Astrocyte (in vitro differentiated cells and primary cell): ENCODE results near the gene TMOD1. TPM values are rescaled to one million over a fixed set of nuclear protein-coding genes. Genes with fewer than 3 reads are reported as not detected.

Experiments
- DNase-seq: peaks from one replicate; pipeline ENCODE4 v3.0.0-alpha.2; 2010; ENCODE audit warnings: low read depth
- FAIRE-seq: peaks from 2 replicates; lab custom pipeline; 2011; peaks lifted over from hg19 to GRCh38; lab: Jason Lieb, UNC
- H2AFZ ChIP-seq: 2 replicates; pipeline ENCODE4 v1.6.0; 2012; ENCODE audit warnings: low read depth, low read length, inconsistent platforms
- H3K27ac ChIP-seq: 2 replicates; pipeline ENCODE4 v1.5.1; 2011; ENCODE audit warnings: low read depth, low read length, inconsistent platforms
- H3K27me3 ChIP-seq: 2 replicates; pipeline ENCODE4 v1.6.0; 2011; ENCODE audit warnings: low read length, inconsistent platforms; ENCODE audit not compliant: insufficient read depth
- H3K36me3 ChIP-seq: 2 replicates; pipeline ENCODE4 v1.5.1; 2011; ENCODE audit warnings: low read length, inconsistent platforms; ENCODE audit not compliant: insufficient read depth
- H3K4me1 ChIP-seq: 2 replicates; pipeline ENCODE4 v1.5.1; 2011; ENCODE audit warnings: low read length, inconsistent platforms; ENCODE audit not compliant: insufficient read depth
- H3K4me2 ChIP-seq: 2 replicates; pipeline ENCODE4 v1.6.0; 2012; ENCODE audit warnings: low read length, inconsistent platforms
- H3K4me3 ChIP-seq: 2 replicates; pipeline ENCODE4 v1.5.1; 2011; ENCODE audit warnings: low read depth, mild to moderate bottlenecking, low read length, inconsistent platforms; ENCODE audit not compliant: insufficient read depth
- H3K79me2 ChIP-seq: 2 replicates; pipeline ENCODE4 v1.6.0; 2012; ENCODE audit warnings: mild to moderate bottlenecking, low read length, inconsistent platforms; ENCODE audit not compliant: insufficient read depth
- H3K9ac ChIP-seq: 2 replicates; pipeline ENCODE4 v1.6.0; 2012; ENCODE audit warnings: mild to moderate bottlenecking, low read length, inconsistent platforms
- H3K9me3 ChIP-seq: 2 replicates; pipeline ENCODE4 v1.5.1; 2012; ENCODE audit warnings: low read depth, mild to moderate bottlenecking, low read length, inconsistent platforms; ENCODE audit not compliant: insufficient read depth
- H4K20me1 ChIP-seq: 2 replicates; pipeline ENCODE4 v1.6.0; 2012; ENCODE audit warnings: low read length, inconsistent platforms; ENCODE audit not compliant: insufficient read depth
- H3K27ac Mint-ChIP-seq: one replicate; pipeline ENCODE4 v1.8.0; 2021; ENCODE audit warnings: mild to moderate bottlenecking, mixed read lengths; ENCODE audit not compliant: unreplicated experiment
- H3K27me3 Mint-ChIP-seq: one replicate; pipeline ENCODE4 v1.8.0; 2021; ENCODE audit warnings: low read depth, mixed read lengths; ENCODE audit not compliant: unreplicated experiment
- H3K36me3 Mint-ChIP-seq: one replicate; pipeline ENCODE4 v1.8.0; 2021; ENCODE audit warnings: low read depth, mixed read lengths; ENCODE audit not compliant: unreplicated experiment
- H3K4me1 Mint-ChIP-seq: one replicate; pipeline ENCODE4 v1.8.0; 2021; ENCODE audit warnings: low read depth, mixed read lengths; ENCODE audit not compliant: unreplicated experiment
- H3K4me3 Mint-ChIP-seq: one replicate; pipeline ENCODE4 v1.8.0; 2021; ENCODE audit warnings: mild to moderate bottlenecking, moderate library complexity, mixed read lengths; ENCODE audit not compliant: unreplicated experiment
- H3K9me3 Mint-ChIP-seq: one replicate; pipeline ENCODE4 v1.8.0; 2021; ENCODE audit warnings: mild to moderate bottlenecking, mixed read lengths; ENCODE audit not compliant: unreplicated experiment
- EZH2 ChIP-seq: IDR thresholded peaks from 2 replicates; pipeline ENCODE4 v1.6.1; 2012; ENCODE audit warnings: mild to moderate bottlenecking, low read length, inconsistent platforms; ENCODE audit not compliant: insufficient read depth
- total RNA-seq: library from RNA; stranded (reverse); gene quantifications from 2 replicates; pipeline ENCODE4 v1.2.1, GENCODE V29; 2021
- TF ChIP-seq, protein P1 (sequence below): IDR thresholded peaks from 2 replicates; pipeline ENCODE4 v1.5.1; 2011; ENCODE audit warnings: low read depth, mild to moderate bottlenecking, inconsistent platforms, low read length, moderate library complexity; ENCODE audit not compliant: insufficient read depth

TMOD1 gene
- total RNA-seq, 1 donor from 2014 or later: 0.48 TPM

DNA sequence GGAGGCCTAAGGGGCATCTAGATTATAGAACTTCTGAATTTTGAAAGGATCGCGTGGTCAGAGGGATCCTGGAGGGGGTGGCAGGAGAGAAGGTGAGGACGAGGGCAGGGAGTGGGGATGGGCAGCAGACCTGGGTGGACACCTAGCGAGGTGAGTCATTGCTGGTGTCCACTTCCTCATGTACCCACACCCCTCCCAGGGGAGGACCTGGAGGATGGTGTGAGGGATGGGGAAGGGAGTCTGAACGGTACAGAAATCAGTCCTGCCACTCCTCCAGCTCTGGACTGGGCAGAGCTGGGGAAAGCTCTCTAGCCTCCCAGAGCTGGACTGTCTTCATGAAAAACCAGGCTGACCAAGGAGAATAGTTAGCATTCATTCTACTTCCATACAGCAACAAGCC is 46.9 kb downstream of the TMOD1 start:
- H3K9me3 ChIP-seq: no peaks in the 10 kb centered on the region
- H3K4me1 Mint-ChIP-seq: no peaks in the 10 kb centered on the region
- no peak overlapping the region for H2AFZ ChIP-seq
- DNase-seq (no peak), FAIRE-seq (no peak)
- no peaks in the 10 kb centered on the region for H3K27me3 ChIP-seq
- H3K4me2 ChIP-seq: no peak overlapping the region
- no peak overlapping the region for H3K4me3 ChIP-seq
- no peaks in the 10 kb centered on the region for H3K4me1 ChIP-seq
- no peaks in the 10 kb centered on the region for H4K20me1 ChIP-seq
- TF ChIP-seq, protein P1, sequence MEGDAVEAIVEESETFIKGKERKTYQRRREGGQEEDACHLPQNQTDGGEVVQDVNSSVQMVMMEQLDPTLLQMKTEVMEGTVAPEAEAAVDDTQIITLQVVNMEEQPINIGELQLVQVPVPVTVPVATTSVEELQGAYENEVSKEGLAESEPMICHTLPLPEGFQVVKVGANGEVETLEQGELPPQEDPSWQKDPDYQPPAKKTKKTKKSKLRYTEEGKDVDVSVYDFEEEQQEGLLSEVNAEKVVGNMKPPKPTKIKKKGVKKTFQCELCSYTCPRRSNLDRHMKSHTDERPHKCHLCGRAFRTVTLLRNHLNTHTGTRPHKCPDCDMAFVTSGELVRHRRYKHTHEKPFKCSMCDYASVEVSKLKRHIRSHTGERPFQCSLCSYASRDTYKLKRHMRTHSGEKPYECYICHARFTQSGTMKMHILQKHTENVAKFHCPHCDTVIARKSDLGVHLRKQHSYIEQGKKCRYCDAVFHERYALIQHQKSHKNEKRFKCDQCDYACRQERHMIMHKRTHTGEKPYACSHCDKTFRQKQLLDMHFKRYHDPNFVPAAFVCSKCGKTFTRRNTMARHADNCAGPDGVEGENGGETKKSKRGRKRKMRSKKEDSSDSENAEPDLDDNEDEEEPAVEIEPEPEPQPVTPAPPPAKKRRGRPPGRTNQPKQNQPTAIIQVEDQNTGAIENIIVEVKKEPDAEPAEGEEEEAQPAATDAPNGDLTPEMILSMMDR: no peak
- no peak for TF ChIP-seq EZH2
- peaks cover 4% of the 10 kb centered on the region for H3K9me3 Mint-ChIP-seq
- H3K27ac Mint-ChIP-seq: no peak overlapping the region
- H3K36me3 ChIP-seq: no peaks in the 10 kb centered on the region
- H3K27ac ChIP-seq: no peak overlapping the region
- H3K79me2 ChIP-seq: no peaks in the 10 kb centered on the region
- no peak overlapping the region for H3K4me3 Mint-ChIP-seq
- H3K36me3 Mint-ChIP-seq: no peaks in the 10 kb centered on the region
- peaks cover 21% of the 10 kb centered on the region for H3K27me3 Mint-ChIP-seq
- H3K9ac ChIP-seq: no peak overlapping the region

DNA sequence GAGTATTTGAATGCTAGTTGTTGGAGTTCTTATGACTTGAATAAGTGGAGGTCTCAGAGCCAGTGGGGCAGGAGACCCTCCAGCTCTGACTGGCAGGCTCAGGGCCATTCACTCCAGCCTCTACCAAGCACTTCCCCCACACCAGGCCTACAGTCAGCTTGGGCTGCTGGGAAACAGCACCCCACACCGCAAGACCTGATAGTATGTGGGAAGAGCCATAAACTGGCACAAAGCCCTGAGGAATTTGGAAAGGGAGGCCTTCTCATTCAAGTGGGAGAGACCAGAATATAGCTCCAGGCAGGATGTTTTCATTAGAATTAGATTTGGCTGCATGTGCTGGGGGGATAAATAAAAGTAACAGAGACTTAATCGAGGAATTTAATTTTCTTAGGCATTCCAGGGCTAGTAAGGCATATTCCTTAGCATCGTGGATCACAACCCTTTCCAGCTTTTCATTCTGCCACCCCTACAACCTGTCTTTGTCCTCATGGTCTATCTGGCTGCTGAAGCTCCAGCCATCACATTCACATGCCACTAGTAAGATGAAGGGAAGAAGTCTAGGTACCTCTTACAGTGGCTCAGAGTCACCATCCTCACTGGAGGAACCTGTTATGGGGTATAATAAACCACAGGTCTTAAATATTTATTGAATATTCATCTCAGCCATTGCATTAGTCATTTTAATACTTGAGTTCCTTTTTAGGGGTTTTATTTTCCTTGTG is 47.5 kb downstream of the TMOD1 start:
- no peaks in the 10 kb centered on the region for H3K36me3 ChIP-seq
- H3K27me3 ChIP-seq: no peaks in the 10 kb centered on the region
- TF ChIP-seq, protein P1: no peak
- no peak for TF ChIP-seq EZH2
- H3K36me3 Mint-ChIP-seq: no peaks in the 10 kb centered on the region
- peaks cover 4% of the 10 kb centered on the region for H3K9me3 Mint-ChIP-seq
- FAIRE-seq: no peak
- no peaks in the 10 kb centered on the region for H3K79me2 ChIP-seq
- no peak overlapping the region for H3K27ac ChIP-seq
- no peaks in the 10 kb centered on the region for H3K4me1 ChIP-seq
- no peaks in the 10 kb centered on the region for H4K20me1 ChIP-seq
- H2AFZ ChIP-seq: no peak overlapping the region
- no peak overlapping the region for H3K9ac ChIP-seq
- no peak for DNase-seq
- no peaks in the 10 kb centered on the region for H3K9me3 ChIP-seq
- H3K4me3 Mint-ChIP-seq: no peak overlapping the region
- H3K4me2 ChIP-seq: no peak overlapping the region
- H3K4me1 Mint-ChIP-seq: no peaks in the 10 kb centered on the region
- peaks cover 22% of the 10 kb centered on the region for H3K27me3 Mint-ChIP-seq
- no peak overlapping the region for H3K4me3 ChIP-seq
- no peak overlapping the region for H3K27ac Mint-ChIP-seq

DNA sequence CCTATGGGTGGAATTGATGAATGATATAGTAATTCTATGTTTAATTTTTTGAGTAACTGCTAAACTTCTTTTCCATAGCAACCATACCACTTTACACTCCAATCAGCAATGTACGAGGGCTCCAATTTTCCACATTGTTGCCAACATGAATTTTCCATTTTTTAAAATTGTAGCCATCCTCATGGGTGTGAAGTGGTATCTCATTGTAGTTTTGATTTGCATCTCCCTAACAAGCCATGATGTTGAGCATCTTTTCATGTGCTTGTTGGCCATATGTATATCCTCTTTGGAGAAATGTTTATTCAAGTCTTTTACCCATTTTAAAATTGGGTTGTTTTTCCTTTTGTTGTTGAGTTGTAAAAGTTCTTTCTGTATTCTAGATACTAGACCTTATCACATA is 48.9 kb downstream of the TMOD1 start:
- Histone ChIP-seq H2AFZ (no peak overlapping the region), H3K27ac (no peak overlapping the region), H3K4me2 (no peak overlapping the region), H4K20me1 (no peaks in the 10 kb centered on the region), H3K4me3 (no peak overlapping the region), H3K9ac (no peak overlapping the region), H3K9me3 (no peaks in the 10 kb centered on the region), H3K27me3 (peaks cover 2% of the 10 kb centered on the region), H3K36me3 (no peaks in the 10 kb centered on the region), H3K79me2 (no peaks in the 10 kb centered on the region), H3K4me1 (peaks cover 5% of the 10 kb centered on the region)
- Mint-ChIP-seq H3K36me3 (no peaks in the 10 kb centered on the region), H3K4me3 (no peak overlapping the region), H3K27me3 (peaks cover 32% of the 10 kb centered on the region), H3K9me3 (peaks cover 4% of the 10 kb centered on the region), H3K4me1 (no peaks in the 10 kb centered on the region), H3K27ac (no peak overlapping the region)
- TF ChIP-seq, protein P1: no peak
- TF ChIP-seq EZH2: no peak
- FAIRE-seq: no peak
- DNase-seq: no peak
